NCI-H82 treated with DMSO at 0.1 percent for 48 hours (cell line): ENCODE measurements around the gene GEN1.
"Not testable (repeated sequence)": the region's sequence is repeated elsewhere in the genome, so short reads cannot be mapped to it uniquely, and the experiment has no call there.

Source experiments
- DNase-seq: peaks from one replicate; lab custom pipeline; 2025; ENCODE audit not compliant: unreplicated experiment; lab: John Stamatoyannopoulos, UW

GEN1 gene

DNA sequence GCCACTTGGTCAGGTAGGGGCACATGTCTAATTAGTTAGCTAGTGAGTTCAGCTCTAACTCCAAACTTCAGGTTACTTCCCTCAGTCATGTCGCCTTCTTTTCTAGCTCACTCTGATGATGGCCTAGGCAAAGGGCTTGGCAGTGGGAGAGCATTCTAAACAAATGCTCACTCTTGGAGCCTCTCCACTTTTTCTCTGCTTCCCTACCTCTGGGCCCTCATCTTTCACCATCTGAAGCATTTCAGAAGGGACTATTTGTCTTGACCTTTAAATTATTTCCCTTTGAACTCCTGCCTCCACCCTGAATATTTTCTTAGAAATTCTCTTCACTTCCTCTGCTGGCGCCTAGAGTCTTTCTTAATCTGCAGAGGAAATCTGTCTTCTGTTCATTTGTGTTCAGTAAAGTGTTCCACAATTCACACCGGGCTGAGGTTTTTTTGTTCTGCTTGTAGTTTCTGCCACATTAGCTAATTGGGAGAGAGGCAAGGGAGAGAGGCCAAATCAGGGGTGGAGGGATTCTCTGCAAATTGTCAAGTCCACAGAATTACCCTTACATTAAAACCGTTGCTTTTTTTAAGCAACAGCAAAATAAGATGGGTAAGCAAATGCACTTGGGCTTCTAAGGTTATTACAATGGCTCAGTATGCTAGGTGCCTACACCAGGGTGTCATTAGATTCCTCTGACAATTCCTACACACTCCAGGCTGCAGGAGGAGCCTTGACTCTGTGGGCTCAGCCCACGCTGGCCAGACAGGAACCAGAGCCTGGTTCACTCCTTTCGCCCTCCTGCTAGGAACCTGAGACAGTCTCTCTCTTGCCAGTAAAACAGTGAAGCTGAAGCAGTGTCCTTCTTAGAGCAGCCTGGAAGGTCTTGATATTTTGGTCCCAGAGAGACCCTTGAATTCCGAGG lies 67.9 kb downstream of the GEN1 start:
- no peak for DNase-seq

DNA sequence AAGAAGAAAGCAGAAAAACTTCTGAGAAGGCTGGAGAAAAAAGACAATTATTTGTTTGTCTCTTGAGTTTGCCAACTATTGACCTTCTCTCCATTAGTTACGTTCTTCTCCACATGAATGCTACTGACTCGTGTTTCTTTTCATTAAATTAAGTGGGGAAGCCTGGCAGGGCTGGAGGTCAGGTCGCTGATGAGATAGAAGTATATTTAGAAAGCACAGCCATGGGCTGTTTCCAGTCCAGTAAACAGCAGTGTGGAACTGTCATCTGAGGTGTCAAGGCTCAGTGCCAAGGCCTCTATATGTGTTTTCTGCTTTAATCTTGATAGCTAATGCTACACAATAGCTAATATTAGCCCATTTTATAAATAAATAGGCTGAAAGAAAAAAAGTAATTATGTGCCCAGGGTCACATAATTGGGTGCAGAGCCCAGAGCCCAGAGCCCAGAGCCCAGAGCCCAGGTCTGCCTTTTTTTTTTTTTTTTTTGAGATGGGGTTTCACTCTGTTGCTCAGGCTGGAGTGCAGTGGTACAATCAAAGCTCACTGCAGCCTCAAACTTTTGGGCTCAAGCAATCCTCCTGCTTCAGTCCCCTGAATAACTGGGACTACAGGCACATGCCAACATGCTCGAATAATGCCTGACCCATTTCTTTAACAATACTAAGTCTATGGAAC lies 68.6 kb downstream of the GEN1 start:
- no peak for DNase-seq

DNA sequence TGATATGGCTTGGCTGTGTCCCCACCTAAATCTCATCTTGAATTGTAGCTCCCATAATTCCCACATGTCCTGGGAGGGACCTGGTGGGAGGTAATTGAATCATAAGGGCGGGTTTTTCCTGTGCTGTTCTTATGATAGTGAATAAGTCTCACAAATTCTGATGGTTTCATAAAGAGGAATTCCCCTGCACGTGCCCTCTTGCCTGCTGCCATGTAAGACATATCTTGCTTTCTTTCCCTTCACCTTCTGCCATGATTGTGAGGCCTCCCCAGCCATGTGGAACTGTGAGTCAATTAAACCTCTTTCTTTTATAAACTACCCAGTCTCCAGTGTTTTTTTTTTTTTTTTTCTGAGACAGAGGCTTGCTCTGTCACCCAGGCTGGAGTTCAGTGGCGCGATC lies 69.7 kb downstream of the GEN1 start:
- DNase-seq = not testable (repeated sequence)

DNA sequence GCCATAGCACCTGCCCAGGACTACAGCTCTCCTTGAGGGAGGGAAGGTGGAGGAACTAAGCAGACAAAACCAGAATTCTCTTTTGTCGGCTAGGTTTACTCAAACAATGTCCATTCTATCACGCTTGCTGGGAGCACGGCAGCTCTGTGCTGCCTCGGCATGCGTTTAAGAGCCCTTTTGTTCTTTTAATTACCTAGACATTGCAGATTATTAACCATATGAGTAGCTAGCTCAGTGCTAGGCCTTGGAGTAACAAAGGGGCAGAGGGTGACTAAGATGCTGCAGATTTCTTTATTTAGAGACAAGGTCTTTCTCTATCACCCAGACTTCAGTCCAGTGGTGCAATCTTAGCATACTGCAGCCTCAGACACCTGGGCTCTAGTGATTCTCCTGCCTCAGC lies 73.4 kb downstream of the GEN1 start:
- DNase-seq = no peak

DNA sequence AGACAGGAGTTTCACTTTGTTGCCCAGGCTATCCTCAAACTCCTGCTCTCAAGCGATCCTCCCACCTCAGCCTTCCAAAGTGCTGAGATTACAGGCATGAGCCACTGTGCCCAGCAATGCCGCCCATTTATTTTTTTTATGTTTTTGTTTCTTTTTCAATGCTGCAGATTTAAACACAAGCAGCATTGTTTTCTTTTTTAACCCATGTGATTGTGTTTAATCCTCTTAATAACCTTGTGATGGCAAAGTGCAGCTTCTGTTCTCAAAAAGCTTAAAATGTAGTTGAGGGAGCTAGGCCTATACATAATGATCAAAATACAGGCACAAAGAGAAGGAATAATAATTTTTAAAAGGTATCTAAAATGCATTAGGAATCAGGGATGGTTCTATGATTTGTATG lies 73.8 kb downstream of the GEN1 start:
- DNase-seq = no peak

DNA sequence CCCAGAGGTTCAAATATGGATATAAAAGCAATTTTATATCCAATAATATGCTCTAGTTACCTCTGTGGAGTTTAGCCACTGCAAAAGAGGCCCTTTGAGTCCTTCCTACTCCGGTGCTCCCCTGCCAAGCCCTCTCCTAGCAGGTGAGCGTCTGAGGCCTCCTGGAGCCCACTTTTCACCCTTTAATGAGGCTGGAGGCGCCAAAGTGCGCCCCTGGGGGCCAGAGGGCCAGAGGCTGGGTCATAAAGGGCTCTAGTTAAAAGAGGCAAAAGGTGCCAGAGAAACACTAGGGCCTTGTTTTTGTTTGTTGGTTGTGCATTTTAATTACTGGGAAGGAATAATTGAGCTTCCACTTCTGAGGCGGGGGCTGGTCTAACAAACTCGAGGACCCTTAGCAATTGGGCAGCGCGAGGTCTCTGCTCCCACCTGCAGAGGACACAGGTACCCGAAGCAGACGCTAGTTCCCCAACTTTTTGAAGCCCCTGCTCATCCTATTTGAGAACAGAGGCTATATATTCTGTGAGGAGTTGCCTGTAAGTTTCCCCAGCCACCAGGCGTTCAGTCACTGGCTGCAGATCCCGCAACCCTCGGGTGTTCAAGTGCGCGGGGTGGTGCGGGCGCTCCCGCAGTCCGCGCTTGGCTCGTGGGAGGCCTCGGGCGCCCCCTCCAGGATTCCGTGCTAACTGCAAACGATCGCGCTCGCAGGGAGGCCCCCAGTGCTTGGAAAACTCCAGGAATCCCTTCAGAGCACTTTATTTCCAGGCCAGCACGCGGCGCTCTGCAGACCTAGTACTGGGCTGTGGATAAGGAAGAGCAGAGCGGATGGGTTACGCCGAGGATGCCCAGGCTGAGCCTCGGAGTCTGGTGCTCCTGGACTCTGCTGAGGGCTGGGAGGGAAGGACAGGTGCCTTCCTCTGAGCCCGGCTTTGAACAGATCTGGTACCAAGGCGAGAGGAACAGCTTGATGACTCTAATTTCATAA lies 76.4 kb downstream of the GEN1 start:
- DNase-seq = no peak

DNA sequence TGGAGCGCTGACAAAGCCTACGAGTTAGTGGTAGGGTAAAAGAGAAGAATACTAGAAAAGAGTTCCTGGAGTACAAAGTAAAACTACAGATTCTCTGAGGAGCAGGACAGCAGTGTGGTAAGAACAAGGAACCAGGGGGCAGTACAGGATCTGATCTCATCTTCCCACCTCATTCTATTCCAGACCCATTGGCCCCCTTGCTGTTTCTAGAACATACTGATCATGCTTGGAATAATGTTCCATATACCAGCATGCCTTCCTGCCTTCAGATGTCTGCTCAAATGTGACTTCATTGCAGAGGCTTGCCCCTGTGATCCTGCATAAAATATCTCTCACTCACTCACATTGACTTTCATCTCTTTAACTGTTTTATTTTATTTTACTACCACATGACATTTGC lies 81.6 kb downstream of the GEN1 start:
- DNase-seq = no peak
